Keratinocyte (primary cell): Measurements from ENCODE around the gene CBX8. TPM values are rescaled to one million over a fixed set of nuclear protein-coding genes. Genes with fewer than 3 reads are reported as not detected.
A peak's percentile ranks its signal among the peaks of the same experiment; 100 is the strongest.

Experiments
- DNase-seq: peaks from one replicate; pipeline ENCODE4 v3.0.0-alpha.2; 2011; ENCODE audit warnings: low read depth, missing footprints, low spot score
- FAIRE-seq: peaks from 2 replicates; lab custom pipeline; 2011; peaks lifted over from hg19 to GRCh38; lab: Jason Lieb, UNC
- H2AFZ ChIP-seq: 2 replicates; pipeline ENCODE4 v1.6.0; 2012; ENCODE audit warnings: low read length, control low read depth, inconsistent platforms; ENCODE audit not compliant: control insufficient read depth
- H3K27ac ChIP-seq: 2 replicates; pipeline ENCODE4 v1.5.1; 2011; ENCODE audit warnings: low read length; ENCODE audit not compliant: control insufficient read depth, insufficient read depth
- H3K27me3 ChIP-seq: 3 replicates; pipeline ENCODE4 v1.6.0; 2011; ENCODE audit warnings: low read length; ENCODE audit not compliant: control insufficient read depth, insufficient read depth; ENCODE audit errors: extremely low read depth
- H3K36me3 ChIP-seq, 2 experiments: 2 replicates in 1 of 2; 3 replicates in 1 of 2; pipeline ENCODE4 v1.5.1; 2011; ENCODE audit warnings: low read length in 2 of 2, mild to moderate bottlenecking in 1 of 2; ENCODE audit not compliant: control insufficient read depth in 2 of 2, insufficient read depth in 2 of 2; ENCODE audit errors: extremely low read depth in 1 of 2
- H3K4me1 ChIP-seq: 3 replicates; pipeline ENCODE4 v1.5.1; 2011; ENCODE audit warnings: low read length; ENCODE audit not compliant: control insufficient read depth, insufficient read depth; ENCODE audit errors: extremely low read depth
- H3K4me2 ChIP-seq: 3 replicates; pipeline ENCODE4 v1.6.0; 2011; ENCODE audit warnings: low read depth, low read length; ENCODE audit not compliant: control insufficient read depth, insufficient read depth; ENCODE audit errors: extremely low read depth
- H3K4me3 ChIP-seq, 3 experiments: fragments of 200-600 bp in 1 of 3; sonication (generic) in 1 of 3; 2 replicates in 2 of 3; 3 replicates in 1 of 3; pipeline ENCODE4 v1.5.1; 2011 to 2016; ENCODE audit warnings: low read length in 3 of 3, mild to moderate bottlenecking in 3 of 3, control low read depth in 2 of 3, inconsistent platforms in 1 of 3, low read depth in 1 of 3, mixed read lengths in 1 of 3, mixed run types in 1 of 3, moderate library complexity in 1 of 3; ENCODE audit not compliant: control insufficient read depth in 2 of 3, insufficient read depth in 2 of 3; ENCODE audit errors: extremely low read depth in 1 of 3
- H3K79me2 ChIP-seq: 2 replicates; pipeline ENCODE4 v1.6.0; 2012; ENCODE audit warnings: low read length; ENCODE audit not compliant: control insufficient read depth, insufficient read depth
- H3K9ac ChIP-seq: 3 replicates; pipeline ENCODE4 v1.6.0; 2011; ENCODE audit warnings: low read length; ENCODE audit not compliant: control insufficient read depth, insufficient read depth; ENCODE audit errors: extremely low read depth
- H3K9me1 ChIP-seq: 3 replicates; pipeline ENCODE4 v1.6.0; 2011; ENCODE audit warnings: low read length; ENCODE audit not compliant: control insufficient read depth, insufficient read depth; ENCODE audit errors: extremely low read depth
- H3K9me3 ChIP-seq: 2 replicates; pipeline ENCODE4 v1.5.1; 2012; ENCODE audit warnings: low read depth, low read length; ENCODE audit not compliant: control insufficient read depth
- H4K20me1 ChIP-seq: 3 replicates; pipeline ENCODE4 v1.6.0; 2011; ENCODE audit warnings: low read length; ENCODE audit not compliant: control insufficient read depth, insufficient read depth; ENCODE audit errors: extremely low read depth
- EZH2 ChIP-seq: IDR thresholded peaks from one replicate; pipeline ENCODE4 v1.6.1; 2012; ENCODE audit warnings: inconsistent platforms, mild to moderate bottlenecking, low read length, moderate library complexity
- dilution Hi-C: fragments of 300-500 bp; cut with MboI; formaldehyde crosslinking; loops from one replicate; pipeline ENCODE4 v1.7.0; 2020; ENCODE audit warnings: low sequenced_read_pairs; ENCODE audit not compliant: extremely low pct_ligation_motif_present
- polyA plus RNA-seq, 5 experiments: library from polyadenylated mRNA; depleted of rRNA in 3 of 5; stranded (reverse) in 3 of 5; stranded (forward) in 1 of 5; unstranded in 1 of 5; fragments of >200 nt; gene quantifications; 1 replicate in 1 of 5; 2 replicates in 3 of 5; 3 replicates in 1 of 5; pipeline versions ENCODE4 v1.2.1 to v1.2.3, GENCODE V29; 2011 to 2012; ENCODE audit warnings: missing spikeins in 2 of 5, low read depth in 1 of 5, low replicate concordance in 1 of 5
- TF ChIP-seq, protein P1 (sequence below), 3 experiments: IDR thresholded peaks in 1 of 3; conservative IDR thresholded peaks in 1 of 3; optimal IDR thresholded peaks in 1 of 3; 2 replicates in 2 of 3; 3 replicates in 1 of 3; pipeline versions ENCODE3 to v1.5.1; 2011; ENCODE audit warnings: low read length in 3 of 3, mild to moderate bottlenecking in 3 of 3, moderate library complexity in 2 of 3, control low read depth in 1 of 3, inconsistent platforms in 1 of 3; ENCODE audit not compliant: insufficient read depth in 2 of 3; ENCODE audit errors: extremely low read depth in 1 of 3

CBX8 gene
- polyA plus RNA-seq, 1 donor (not counting 4 experiments of a cell fraction or from before 2014, with no cell fraction given), result 0.49 TPM

DNA sequence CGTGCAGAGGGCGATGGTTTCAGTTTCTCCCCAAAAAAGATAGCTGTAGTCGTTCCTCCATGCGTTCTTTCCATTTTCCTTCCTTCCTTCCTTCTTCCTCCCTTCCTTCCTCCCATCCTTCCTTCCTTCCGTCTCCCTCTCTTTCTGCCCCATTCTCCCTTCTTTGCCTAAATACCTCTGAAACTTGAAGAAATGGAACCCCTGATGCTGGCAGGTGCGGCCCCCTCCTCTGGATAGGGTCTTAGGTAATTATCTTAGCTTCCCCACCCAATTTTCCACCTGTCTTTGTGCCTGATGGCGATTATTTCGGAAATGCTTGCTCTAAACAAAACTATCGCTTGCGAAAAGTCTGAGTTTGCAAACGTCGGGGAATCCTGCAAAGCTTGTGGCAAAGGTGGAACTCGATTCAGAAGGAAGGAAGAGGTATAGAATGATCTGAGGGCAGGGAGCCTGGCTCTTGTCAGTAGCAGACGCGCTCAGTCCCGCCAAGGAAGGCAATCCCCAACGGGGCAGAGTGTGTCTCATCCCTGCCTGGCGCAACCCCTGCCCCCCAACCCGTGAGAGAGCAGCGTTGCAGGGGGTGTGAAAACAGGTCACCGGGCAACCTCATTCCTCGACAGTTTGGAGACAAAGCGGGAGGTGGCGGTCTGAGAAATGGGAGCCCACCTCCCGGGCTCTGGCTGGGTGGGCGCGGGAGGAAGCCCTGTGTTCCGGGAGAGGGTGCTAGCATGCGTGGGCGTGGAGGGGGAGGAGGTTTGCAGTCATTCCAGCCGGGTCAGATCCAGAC is 2.9 kb upstream of the CBX8 start:
- Histone ChIP-seq H3K36me3 (peaks cover 2 to 5% of the 10 kb centered on the region in 2 experiments), H3K4me3 (peak overlapping the region in 1 of 3 experiments; percentile 56), H3K4me1 (peaks cover 42% of the 10 kb centered on the region), H3K27me3 (peaks cover 71% of the 10 kb centered on the region), H3K27ac (no peak overlapping the region), H3K9ac (no peak overlapping the region), H3K9me3 (no peaks in the 10 kb centered on the region), H2AFZ (no peak overlapping the region), H3K79me2 (no peaks in the 10 kb centered on the region), H4K20me1 (no peaks in the 10 kb centered on the region), H3K4me2 (peak overlapping the region; percentile 79), H3K9me1 (no peaks in the 10 kb centered on the region)
- dilution Hi-C loops, result no loop called here
- TF ChIP-seq EZH2, result peak; percentile 95
- TF ChIP-seq, protein P1, sequence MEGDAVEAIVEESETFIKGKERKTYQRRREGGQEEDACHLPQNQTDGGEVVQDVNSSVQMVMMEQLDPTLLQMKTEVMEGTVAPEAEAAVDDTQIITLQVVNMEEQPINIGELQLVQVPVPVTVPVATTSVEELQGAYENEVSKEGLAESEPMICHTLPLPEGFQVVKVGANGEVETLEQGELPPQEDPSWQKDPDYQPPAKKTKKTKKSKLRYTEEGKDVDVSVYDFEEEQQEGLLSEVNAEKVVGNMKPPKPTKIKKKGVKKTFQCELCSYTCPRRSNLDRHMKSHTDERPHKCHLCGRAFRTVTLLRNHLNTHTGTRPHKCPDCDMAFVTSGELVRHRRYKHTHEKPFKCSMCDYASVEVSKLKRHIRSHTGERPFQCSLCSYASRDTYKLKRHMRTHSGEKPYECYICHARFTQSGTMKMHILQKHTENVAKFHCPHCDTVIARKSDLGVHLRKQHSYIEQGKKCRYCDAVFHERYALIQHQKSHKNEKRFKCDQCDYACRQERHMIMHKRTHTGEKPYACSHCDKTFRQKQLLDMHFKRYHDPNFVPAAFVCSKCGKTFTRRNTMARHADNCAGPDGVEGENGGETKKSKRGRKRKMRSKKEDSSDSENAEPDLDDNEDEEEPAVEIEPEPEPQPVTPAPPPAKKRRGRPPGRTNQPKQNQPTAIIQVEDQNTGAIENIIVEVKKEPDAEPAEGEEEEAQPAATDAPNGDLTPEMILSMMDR (optimal IDR thresholded peaks at IDR 0.05 in 1 of 3, IDR thresholded peaks at IDR 0.05 in 1 of 3, conservative IDR thresholded peaks at IDR 0.05 in 1 of 3; ENCODE audit: extremely low read depth in 1 of 3, insufficient read depth in 2 of 3, low read length in 3 of 3), result no peak
- DNase-seq (no peak), FAIRE-seq (no peak)

DNA sequence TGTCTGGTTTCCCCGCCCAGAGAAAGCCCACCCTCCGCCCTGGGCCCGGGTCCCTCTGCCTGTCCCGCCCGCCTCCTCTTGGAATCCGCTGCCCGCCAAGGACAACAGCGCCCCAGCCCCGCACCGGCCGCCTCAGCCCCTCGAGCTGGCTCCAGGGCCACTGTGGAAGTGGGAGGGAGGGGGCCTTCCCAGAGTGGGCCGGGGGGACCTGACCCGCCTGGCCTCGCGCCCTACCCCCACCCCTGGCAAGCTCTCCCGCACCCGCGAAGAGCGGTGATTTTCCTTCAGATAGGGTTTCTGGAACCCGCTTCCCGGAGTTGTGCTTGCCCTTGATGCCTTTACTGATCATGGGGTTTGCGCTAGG is 2.3 kb upstream of the CBX8 start:
- Histone ChIP-seq H3K9me1 (no peaks in the 10 kb centered on the region), H3K27ac (no peak overlapping the region), H3K79me2 (no peaks in the 10 kb centered on the region), H3K4me1 (peaks cover 38% of the 10 kb centered on the region), H3K36me3 (peaks cover 6 to 8% of the 10 kb centered on the region in 2 experiments), H3K27me3 (peaks cover 65% of the 10 kb centered on the region), H3K9ac (no peak overlapping the region), H3K4me2 (no peak overlapping the region), H4K20me1 (no peaks in the 10 kb centered on the region), H2AFZ (no peak overlapping the region), H3K4me3 (no peak overlapping the region), H3K9me3 (no peaks in the 10 kb centered on the region)
- dilution Hi-C loops, result no loop called here
- no peak for DNase-seq
- no peak for TF ChIP-seq EZH2
- TF ChIP-seq, protein P1 (optimal IDR thresholded peaks at IDR 0.05 in 1 of 3, IDR thresholded peaks at IDR 0.05 in 1 of 3, conservative IDR thresholded peaks at IDR 0.05 in 1 of 3; ENCODE audit: extremely low read depth in 1 of 3, insufficient read depth in 2 of 3, low read length in 3 of 3), result no peak
- no peak for FAIRE-seq
